Bronchus fibroblast of lung (primary cell): ENCODE data around the gene C2CD4D. TPM values are rescaled to one million over a fixed set of nuclear protein-coding genes. Genes with fewer than 3 reads are reported as not detected.

Experiments
- total RNA-seq: library from RNA; depleted of rRNA; stranded (reverse); fragments of >200 nt; gene quantifications from 2 replicates; pipeline ENCODE4 v1.2.3, GENCODE V29; 2015

The C2CD4D gene
- 0.50 TPM in 1 of 2 replicates, not detected in the other for total RNA-seq

DNA sequence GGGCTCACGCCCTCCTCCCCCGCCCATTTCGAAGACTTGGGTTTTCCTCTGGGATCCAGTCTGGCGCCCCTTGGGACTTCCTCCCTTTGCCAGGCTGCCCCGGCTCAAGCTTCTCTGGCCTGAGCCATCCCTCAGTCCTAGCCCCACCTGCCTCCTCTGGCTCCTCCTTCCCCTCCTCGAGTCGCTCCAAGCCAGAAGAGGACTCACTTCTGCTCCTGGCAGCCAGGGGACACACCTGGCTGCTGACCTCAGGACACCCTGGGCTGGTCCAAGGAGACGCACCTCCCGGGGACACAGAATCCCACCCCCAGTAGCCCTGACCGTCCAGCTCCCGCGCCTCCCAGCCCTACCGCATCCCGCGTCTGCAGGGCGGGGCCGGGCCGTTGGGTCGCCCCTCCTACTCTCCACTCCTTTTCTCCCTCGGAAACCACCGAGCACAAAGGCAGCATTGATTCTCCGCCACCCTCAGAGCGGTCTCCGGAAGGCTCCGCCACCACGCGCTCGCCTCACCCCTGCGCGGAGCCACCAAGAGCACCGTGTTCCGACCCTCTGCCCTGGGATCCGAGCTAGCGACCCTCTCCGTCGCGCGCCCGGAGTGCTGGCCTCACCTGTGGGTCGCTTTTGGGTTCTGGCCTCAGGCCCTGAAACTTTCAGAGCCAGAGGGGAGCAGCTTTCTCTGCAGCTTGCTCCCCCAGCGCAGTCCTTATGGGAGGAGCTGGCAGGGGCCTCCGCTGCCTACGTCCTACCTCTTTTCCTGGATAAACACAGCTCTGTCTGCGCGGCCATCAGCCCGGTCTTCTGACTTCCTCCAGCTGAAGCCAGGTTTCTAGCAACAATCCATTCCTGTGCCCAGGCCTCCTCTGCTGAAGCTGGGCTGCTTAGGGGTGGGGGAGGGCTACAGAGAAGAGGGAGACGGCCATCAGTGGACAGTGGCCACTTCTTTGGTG is at the start of gene C2CD4D:
Gene C2CD4D (minus strand): TSS at position 364 of the 947 bp plus-strand sequence. CDS start 831 bp downstream, outside the sequence.

DNA sequence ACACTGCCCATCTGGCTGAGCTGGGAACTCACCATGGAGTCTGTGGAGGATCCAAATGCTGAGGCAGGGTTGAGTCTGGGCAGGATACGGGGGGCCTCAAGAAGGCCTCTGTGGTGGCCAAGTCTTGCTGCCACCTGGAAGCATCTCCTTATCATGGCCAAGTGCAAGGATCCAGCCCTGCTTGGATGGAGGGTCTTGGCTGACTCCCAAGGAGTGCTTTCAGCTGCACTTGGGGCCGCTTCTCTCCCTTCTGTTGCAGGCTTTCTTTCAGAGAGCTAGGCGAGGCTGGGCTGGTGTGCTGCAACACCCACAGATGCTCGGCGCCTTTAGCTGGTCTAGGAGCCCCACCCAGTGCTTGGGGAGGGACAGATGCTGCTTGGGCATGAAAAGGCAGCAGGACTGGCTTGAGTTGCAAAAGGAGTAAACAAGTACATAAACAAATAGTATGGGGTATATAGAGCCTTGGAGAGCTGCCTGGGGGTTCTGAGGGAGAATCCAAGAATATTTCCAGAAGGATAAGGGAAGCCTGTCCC is 13.9 kb upstream of the C2CD4D start, which contains the start of gene THEM5:
Gene THEM5 (minus strand): TSS at position 302 of the 533 bp plus-strand sequence. CDS start 147 bp downstream, at position 155.

DNA sequence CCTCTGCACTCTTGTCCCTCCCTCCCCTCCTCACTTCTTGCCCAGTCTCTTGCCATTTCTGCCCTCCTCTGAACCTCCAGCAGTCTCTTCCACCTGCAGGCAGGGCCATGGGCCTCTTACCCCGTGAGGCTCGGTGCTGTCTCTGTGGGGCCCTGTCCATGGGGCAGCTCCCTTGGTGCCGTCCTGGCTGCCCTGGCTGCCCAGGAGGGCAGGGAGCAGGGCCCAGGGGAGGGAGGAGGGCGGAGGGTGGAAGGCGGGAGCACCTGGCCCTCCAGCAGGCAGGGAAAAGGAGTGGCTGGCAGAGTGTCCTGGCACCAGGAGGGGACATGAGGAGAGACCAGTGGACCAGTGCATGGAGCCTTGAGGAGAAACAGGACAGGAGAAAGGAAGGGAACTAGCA is 8.0 kb downstream of the C2CD4D start, which contains the start of gene RORC:
Gene RORC (minus strand): TSS at position 198 of the 400 bp plus-strand sequence. CDS start 38 bp downstream, at position 160.

DNA sequence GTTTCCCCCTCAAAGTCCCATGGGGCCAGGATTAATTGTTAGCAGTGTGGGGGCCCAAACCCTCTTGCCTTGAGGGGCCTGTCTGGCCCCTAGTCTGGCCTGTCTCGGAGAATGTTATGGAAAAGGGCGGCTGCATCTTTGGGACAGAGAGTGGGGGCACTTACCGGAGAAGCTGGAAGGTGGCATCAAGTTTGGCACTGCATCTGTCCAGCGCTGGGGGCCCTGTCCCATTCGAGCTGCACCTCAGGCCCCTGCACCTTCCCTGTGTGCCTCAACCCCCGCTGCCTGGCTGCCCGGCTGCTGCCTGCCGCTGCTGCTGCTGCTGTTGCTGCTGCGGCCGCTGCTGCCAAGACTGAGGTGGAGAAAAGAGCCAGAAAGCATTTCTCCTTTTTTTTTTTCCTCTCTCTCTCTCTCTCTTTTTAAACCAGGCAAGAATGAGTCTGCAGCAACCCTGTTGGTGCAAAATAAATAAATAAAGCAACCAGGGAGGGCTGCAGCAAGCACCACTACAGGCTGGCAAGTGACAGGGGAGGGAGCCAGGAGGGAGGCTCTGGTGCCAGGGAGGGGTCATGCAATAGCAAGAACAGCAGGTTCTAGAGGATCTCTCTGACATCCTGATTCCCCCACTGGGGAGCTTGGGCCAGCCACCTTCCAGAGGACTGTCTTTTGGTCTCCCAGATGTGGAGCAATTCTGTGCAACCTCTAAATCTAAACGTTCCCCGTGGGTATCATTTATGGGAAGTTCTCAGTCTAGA is 34.4 kb downstream of the C2CD4D start, which contains the start of gene LINGO4:
Gene LINGO4 (minus strand): TSS at position 354 of the 755 bp plus-strand sequence. CDS start 2,715 bp downstream, outside the sequence.

DNA sequence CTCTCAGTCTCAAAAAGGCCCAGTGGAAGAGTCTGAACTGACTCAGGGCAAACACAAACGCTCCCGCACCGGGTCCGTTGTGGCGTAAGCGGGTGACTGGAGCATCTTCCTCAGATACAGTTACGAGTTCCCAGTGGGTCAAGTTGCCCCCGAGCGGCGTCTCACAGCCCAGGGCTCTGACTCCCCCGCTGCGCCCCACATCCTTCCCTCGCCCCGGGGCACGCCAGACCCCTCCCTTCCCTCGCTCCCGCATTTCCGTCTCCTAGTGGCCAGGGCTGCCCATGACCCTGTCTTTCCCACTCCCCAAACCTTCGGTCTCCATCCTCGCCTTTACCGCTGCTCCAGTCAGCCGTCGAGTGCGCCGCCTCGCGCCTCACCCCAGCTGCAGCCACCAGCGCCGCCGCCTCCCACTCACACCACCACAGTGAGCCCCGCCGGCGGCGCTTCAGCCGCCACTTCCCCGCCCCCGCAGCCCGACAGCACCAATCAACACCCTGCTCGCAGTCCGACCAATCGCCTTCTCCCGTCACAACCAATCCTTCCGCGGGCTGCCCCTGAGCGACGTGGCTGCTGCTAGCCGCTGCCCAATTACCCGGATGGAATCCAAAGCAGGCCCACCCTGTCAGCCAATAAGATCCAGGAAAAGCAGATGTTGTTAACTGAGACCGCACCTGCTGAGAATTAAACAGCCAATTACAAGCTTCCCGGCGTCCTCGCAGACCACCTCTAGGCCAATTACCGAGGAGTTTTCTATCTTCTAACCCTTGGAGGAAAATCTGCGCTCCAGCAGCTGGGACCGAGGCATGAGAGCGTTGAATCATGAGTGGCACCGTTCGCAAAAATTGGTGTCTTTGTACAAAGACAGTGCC is 49.3 kb downstream of the C2CD4D start, which contains the start of gene TDRKH:
Gene TDRKH (minus strand): TSS at position 430 of the 869 bp plus-strand sequence. CDS start 7,478 bp downstream, outside the sequence.

Other genes with a start within 250 kb of the C2CD4D start
- 10.1 and 10.3 TPM in 2 replicates for gene SNX27, start 227.8 kb downstream of the C2CD4D start, total RNA-seq
- not detected in 2 replicates for gene CELF3, start 123.0 kb downstream of the C2CD4D start, total RNA-seq
- not detected in 2 replicates for gene RIIAD1, start 118.3 kb downstream of the C2CD4D start, total RNA-seq
- 90.7 and 117 TPM in 2 replicates for gene MRPL9, start 76.3 kb downstream of the C2CD4D start, total RNA-seq
- 4.5 and 5.5 TPM in 2 replicates for gene TDRKH, start 49.3 kb downstream of the C2CD4D start, total RNA-seq
- gene LINGO4, start 34.4 kb downstream of the C2CD4D start, total RNA-seq = not detected in 2 replicates
- gene RORC, start 8.0 kb downstream of the C2CD4D start, total RNA-seq = 0.15 TPM in 1 of 2 replicates, not detected in the other
- gene THEM5, start 13.9 kb upstream of the C2CD4D start, total RNA-seq = not detected in 2 replicates
- 12.5 and 17.3 TPM in 2 replicates for gene THEM4, start 69.7 kb upstream of the C2CD4D start, total RNA-seq
- gene S100A10, start 154.0 kb upstream of the C2CD4D start, total RNA-seq = 179 and 260 TPM in 2 replicates
- 476 and 523 TPM in 2 replicates for gene S100A11, start 197.2 kb upstream of the C2CD4D start, total RNA-seq
- gene TCHHL1, start 249.2 kb upstream of the C2CD4D start, total RNA-seq = not detected in 2 replicates